Keratinocyte (primary cell): ENCODE measurements around the gene F8. TPM values are rescaled to one million over a fixed set of nuclear protein-coding genes. Genes with fewer than 3 reads are reported as not detected.

Experiments
- DNase-seq: peaks from one replicate; pipeline ENCODE4 v3.0.0-alpha.2; 2011; ENCODE audit warnings: low read depth, missing footprints, low spot score
- FAIRE-seq: peaks from 2 replicates; lab custom pipeline; 2011; peaks lifted over from hg19 to GRCh38; lab: Jason Lieb, UNC
- H2AFZ ChIP-seq: 2 replicates; pipeline ENCODE4 v1.6.0; 2012; ENCODE audit warnings: low read length, control low read depth, inconsistent platforms; ENCODE audit not compliant: control insufficient read depth
- H3K27ac ChIP-seq: 2 replicates; pipeline ENCODE4 v1.5.1; 2011; ENCODE audit warnings: low read length; ENCODE audit not compliant: control insufficient read depth, insufficient read depth
- H3K27me3 ChIP-seq: 3 replicates; pipeline ENCODE4 v1.6.0; 2011; ENCODE audit warnings: low read length; ENCODE audit not compliant: control insufficient read depth, insufficient read depth; ENCODE audit errors: extremely low read depth
- H3K36me3 ChIP-seq, 2 experiments: 2 replicates in 1 of 2; 3 replicates in 1 of 2; pipeline ENCODE4 v1.5.1; 2011; ENCODE audit warnings: low read length in 2 of 2, mild to moderate bottlenecking in 1 of 2; ENCODE audit not compliant: control insufficient read depth in 2 of 2, insufficient read depth in 2 of 2; ENCODE audit errors: extremely low read depth in 1 of 2
- H3K4me1 ChIP-seq: 3 replicates; pipeline ENCODE4 v1.5.1; 2011; ENCODE audit warnings: low read length; ENCODE audit not compliant: control insufficient read depth, insufficient read depth; ENCODE audit errors: extremely low read depth
- H3K4me2 ChIP-seq: 3 replicates; pipeline ENCODE4 v1.6.0; 2011; ENCODE audit warnings: low read depth, low read length; ENCODE audit not compliant: control insufficient read depth, insufficient read depth; ENCODE audit errors: extremely low read depth
- H3K4me3 ChIP-seq, 3 experiments: fragments of 200-600 bp in 1 of 3; sonication (generic) in 1 of 3; 2 replicates in 2 of 3; 3 replicates in 1 of 3; pipeline ENCODE4 v1.5.1; 2011 to 2016; ENCODE audit warnings: low read length in 3 of 3, mild to moderate bottlenecking in 3 of 3, control low read depth in 2 of 3, inconsistent platforms in 1 of 3, low read depth in 1 of 3, mixed read lengths in 1 of 3, mixed run types in 1 of 3, moderate library complexity in 1 of 3; ENCODE audit not compliant: control insufficient read depth in 2 of 3, insufficient read depth in 2 of 3; ENCODE audit errors: extremely low read depth in 1 of 3
- H3K79me2 ChIP-seq: 2 replicates; pipeline ENCODE4 v1.6.0; 2012; ENCODE audit warnings: low read length; ENCODE audit not compliant: control insufficient read depth, insufficient read depth
- H3K9ac ChIP-seq: 3 replicates; pipeline ENCODE4 v1.6.0; 2011; ENCODE audit warnings: low read length; ENCODE audit not compliant: control insufficient read depth, insufficient read depth; ENCODE audit errors: extremely low read depth
- H3K9me1 ChIP-seq: 3 replicates; pipeline ENCODE4 v1.6.0; 2011; ENCODE audit warnings: low read length; ENCODE audit not compliant: control insufficient read depth, insufficient read depth; ENCODE audit errors: extremely low read depth
- H3K9me3 ChIP-seq: 2 replicates; pipeline ENCODE4 v1.5.1; 2012; ENCODE audit warnings: low read depth, low read length; ENCODE audit not compliant: control insufficient read depth
- H4K20me1 ChIP-seq: 3 replicates; pipeline ENCODE4 v1.6.0; 2011; ENCODE audit warnings: low read length; ENCODE audit not compliant: control insufficient read depth, insufficient read depth; ENCODE audit errors: extremely low read depth
- EZH2 ChIP-seq: IDR thresholded peaks from one replicate; pipeline ENCODE4 v1.6.1; 2012; ENCODE audit warnings: inconsistent platforms, mild to moderate bottlenecking, low read length, moderate library complexity
- dilution Hi-C: fragments of 300-500 bp; cut with MboI; formaldehyde crosslinking; loops from one replicate; pipeline ENCODE4 v1.7.0; 2020; ENCODE audit warnings: low sequenced_read_pairs; ENCODE audit not compliant: extremely low pct_ligation_motif_present
- polyA plus RNA-seq, 5 experiments: library from polyadenylated mRNA; depleted of rRNA in 3 of 5; stranded (reverse) in 3 of 5; stranded (forward) in 1 of 5; unstranded in 1 of 5; fragments of >200 nt; gene quantifications; 1 replicate in 1 of 5; 2 replicates in 3 of 5; 3 replicates in 1 of 5; pipeline versions ENCODE4 v1.2.1 to v1.2.3, GENCODE V29; 2011 to 2012; ENCODE audit warnings: missing spikeins in 2 of 5, low read depth in 1 of 5, low replicate concordance in 1 of 5
- TF ChIP-seq, protein P1 (sequence below), 3 experiments: IDR thresholded peaks in 1 of 3; conservative IDR thresholded peaks in 1 of 3; optimal IDR thresholded peaks in 1 of 3; 2 replicates in 2 of 3; 3 replicates in 1 of 3; pipeline versions ENCODE3 to v1.5.1; 2011; ENCODE audit warnings: low read length in 3 of 3, mild to moderate bottlenecking in 3 of 3, moderate library complexity in 2 of 3, control low read depth in 1 of 3, inconsistent platforms in 1 of 3; ENCODE audit not compliant: insufficient read depth in 2 of 3; ENCODE audit errors: extremely low read depth in 1 of 3

The F8 gene
- polyA plus RNA-seq, 1 donor (not counting 4 experiments of a cell fraction or from before 2014, with no cell fraction given), result 1.3 TPM

DNA sequence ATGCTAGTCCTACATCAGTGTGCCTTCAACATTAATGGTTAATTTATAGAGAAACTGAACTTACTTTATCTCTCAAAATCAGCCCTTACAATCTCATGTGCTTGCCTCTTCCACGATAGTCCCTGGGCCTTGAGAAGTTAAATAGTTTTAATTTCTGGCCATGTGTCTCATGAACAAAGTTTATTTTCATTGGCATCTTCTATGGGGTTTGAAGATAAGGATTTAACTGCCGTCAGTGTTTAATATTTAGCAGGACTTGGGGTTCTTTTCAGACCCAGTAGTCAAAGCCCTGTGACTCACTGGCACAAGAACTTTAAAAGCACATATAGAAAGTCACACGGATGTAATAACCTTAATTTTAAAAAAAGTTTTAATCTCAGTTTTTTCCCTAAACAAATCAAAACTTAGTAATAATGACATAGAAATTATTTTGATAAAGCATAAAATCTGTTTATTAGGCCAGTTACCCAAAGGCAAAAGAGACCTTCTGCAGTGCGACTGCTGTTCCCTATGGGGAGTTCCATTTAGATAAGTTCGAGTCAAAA lies 207.2 kb downstream of the F8 start:
- DNase-seq (no peak), FAIRE-seq (no peak)
- Histone ChIP-seq H3K4me3 (no peak overlapping the region), H3K27ac (no peak overlapping the region), H3K9ac (no peak overlapping the region), H4K20me1 (no peaks in the 10 kb centered on the region), H3K27me3 (no peaks in the 10 kb centered on the region), H3K9me1 (no peaks in the 10 kb centered on the region), H3K4me1 (no peaks in the 10 kb centered on the region), H3K36me3 (no peaks in the 10 kb centered on the region), H3K4me2 (no peak overlapping the region), H2AFZ (no peak overlapping the region), H3K9me3 (no peaks in the 10 kb centered on the region), H3K79me2 (no peaks in the 10 kb centered on the region)
- TF ChIP-seq EZH2, result no peak
- TF ChIP-seq, protein P1, sequence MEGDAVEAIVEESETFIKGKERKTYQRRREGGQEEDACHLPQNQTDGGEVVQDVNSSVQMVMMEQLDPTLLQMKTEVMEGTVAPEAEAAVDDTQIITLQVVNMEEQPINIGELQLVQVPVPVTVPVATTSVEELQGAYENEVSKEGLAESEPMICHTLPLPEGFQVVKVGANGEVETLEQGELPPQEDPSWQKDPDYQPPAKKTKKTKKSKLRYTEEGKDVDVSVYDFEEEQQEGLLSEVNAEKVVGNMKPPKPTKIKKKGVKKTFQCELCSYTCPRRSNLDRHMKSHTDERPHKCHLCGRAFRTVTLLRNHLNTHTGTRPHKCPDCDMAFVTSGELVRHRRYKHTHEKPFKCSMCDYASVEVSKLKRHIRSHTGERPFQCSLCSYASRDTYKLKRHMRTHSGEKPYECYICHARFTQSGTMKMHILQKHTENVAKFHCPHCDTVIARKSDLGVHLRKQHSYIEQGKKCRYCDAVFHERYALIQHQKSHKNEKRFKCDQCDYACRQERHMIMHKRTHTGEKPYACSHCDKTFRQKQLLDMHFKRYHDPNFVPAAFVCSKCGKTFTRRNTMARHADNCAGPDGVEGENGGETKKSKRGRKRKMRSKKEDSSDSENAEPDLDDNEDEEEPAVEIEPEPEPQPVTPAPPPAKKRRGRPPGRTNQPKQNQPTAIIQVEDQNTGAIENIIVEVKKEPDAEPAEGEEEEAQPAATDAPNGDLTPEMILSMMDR (optimal IDR thresholded peaks at IDR 0.05 in 1 of 3, IDR thresholded peaks at IDR 0.05 in 1 of 3, conservative IDR thresholded peaks at IDR 0.05 in 1 of 3; ENCODE audit: extremely low read depth in 1 of 3, insufficient read depth in 2 of 3, low read length in 3 of 3), result no peak
- dilution Hi-C loops, result no loop called here

DNA sequence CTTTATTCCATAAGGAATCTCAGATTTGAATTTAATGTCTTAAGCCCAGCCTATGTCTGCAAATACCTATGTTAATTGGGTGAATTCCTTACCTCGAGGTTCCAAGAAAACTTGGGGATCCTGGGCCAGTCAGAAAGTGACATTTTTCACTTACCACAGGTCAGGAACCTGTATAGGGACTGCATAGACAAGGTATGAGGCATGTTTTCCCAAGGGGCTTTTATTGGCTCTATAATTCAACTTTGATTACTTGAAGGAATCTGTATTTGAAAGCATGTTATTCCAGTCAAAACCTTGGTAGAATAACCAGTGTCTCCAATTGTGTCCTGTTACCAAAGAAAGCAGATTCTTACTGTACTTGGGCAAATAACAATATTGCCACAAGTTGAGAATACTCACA lies 208.7 kb downstream of the F8 start:
- Histone ChIP-seq H4K20me1 (no peaks in the 10 kb centered on the region), H3K27me3 (no peaks in the 10 kb centered on the region), H3K9me1 (no peaks in the 10 kb centered on the region), H3K4me3 (no peak overlapping the region), H3K9ac (no peak overlapping the region), H3K27ac (no peak overlapping the region), H3K36me3 (no peaks in the 10 kb centered on the region), H3K4me2 (no peak overlapping the region), H3K79me2 (no peaks in the 10 kb centered on the region), H2AFZ (no peak overlapping the region), H3K4me1 (no peaks in the 10 kb centered on the region), H3K9me3 (no peaks in the 10 kb centered on the region)
- dilution Hi-C loops, result no loop called here
- FAIRE-seq (no peak), DNase-seq (no peak)
- TF ChIP-seq EZH2, result no peak
- TF ChIP-seq, protein P1 (optimal IDR thresholded peaks at IDR 0.05 in 1 of 3, IDR thresholded peaks at IDR 0.05 in 1 of 3, conservative IDR thresholded peaks at IDR 0.05 in 1 of 3; ENCODE audit: extremely low read depth in 1 of 3, insufficient read depth in 2 of 3, low read length in 3 of 3), result no peak
